ENCODE results near the gene ZSCAN5A. TPM values are rescaled to one million over a fixed set of nuclear protein-coding genes. Genes with fewer than 3 reads are reported as not detected.
A peak's percentile ranks its signal among the peaks of the same experiment; 100 is the strongest.

Gene ZSCAN5A
- total and polyA plus RNA-seq, 2 experiments from 2014 or later, result 4.2 to 4.4 TPM

- Histone ChIP-seq H3K27ac (no peak overlapping the region), H3K4me2 (ENCODE audit: unreplicated experiment) (no peak overlapping the region), H3K4me1 (ENCODE audit: insufficient read depth) (no peaks in the 10 kb centered on the region), H3K9me2 (ENCODE audit: insufficient read depth) (no peaks in the 10 kb centered on the region), H3K36me3 (ENCODE audit: low read depth) (no peaks in the 10 kb centered on the region), H3F3A (ENCODE audit: insufficient read depth) (no peaks in the 10 kb centered on the region), H4K20me1 (ENCODE audit: insufficient read depth) (no peaks in the 10 kb centered on the region), H3K9me3 (ENCODE audit: low read depth) (no peaks in the 10 kb centered on the region), H3K27me3 (replicated peaks; ENCODE audit: insufficient read depth) (no peaks in the 10 kb centered on the region), H3K4me3 (no peak overlapping the region), H2AFZ (no peak overlapping the region), H3K9ac (no peak overlapping the region), H3K79me2 (ENCODE audit: insufficient read depth) (no peaks in the 10 kb centered on the region)
- TF ChIP-seq EZH2 (IDR thresholded peaks at IDR 0.05; ENCODE audit: insufficient read depth, poor library complexity, severe bottlenecking) (no peak), EZH2phosphoT487 (IDR thresholded peaks at IDR 0.05; ENCODE audit: insufficient read depth, low read depth) (no peak)
- DNase-seq, result no peak
- in situ Hi-C loops (cut with MboI), result no loop called here
These were observed 24.5 kb downstream of the ZSCAN5A start for GRCh38 chr19:56290104-56290503.

GRCh38 chr19:56284746-56285145, 29.9 kb downstream of the ZSCAN5A start:
- TF ChIP-seq EZH2phosphoT487 (IDR thresholded peaks at IDR 0.05; ENCODE audit: insufficient read depth, low read depth), result no peak
- TF ChIP-seq EZH2 (IDR thresholded peaks at IDR 0.05; ENCODE audit: insufficient read depth, poor library complexity, severe bottlenecking), result no peak
- Histone ChIP-seq H3K9me2 (ENCODE audit: insufficient read depth) (no peaks in the 10 kb centered on the region), H2AFZ (no peak overlapping the region), H4K20me1 (ENCODE audit: insufficient read depth) (no peaks in the 10 kb centered on the region), H3K79me2 (ENCODE audit: insufficient read depth) (no peaks in the 10 kb centered on the region), H3F3A (ENCODE audit: insufficient read depth) (no peaks in the 10 kb centered on the region), H3K9ac (no peak overlapping the region), H3K4me1 (ENCODE audit: insufficient read depth) (no peaks in the 10 kb centered on the region), H3K27me3 (replicated peaks; ENCODE audit: insufficient read depth) (no peaks in the 10 kb centered on the region), H3K27ac (no peak overlapping the region), H3K36me3 (ENCODE audit: low read depth) (no peaks in the 10 kb centered on the region), H3K4me3 (no peak overlapping the region), H3K9me3 (ENCODE audit: low read depth) (no peaks in the 10 kb centered on the region), H3K4me2 (ENCODE audit: unreplicated experiment) (no peak overlapping the region)
- DNase-seq, result no peak
- WGBS, 2 experiments (ENCODE audit: low coverage in 1 of 2, low lambda C conversion rate in 2 of 2, missing lambda C conversion rate in 2 of 2), result 95 to 97% methylated on average over 3 of the region's 3 CpGs
- in situ Hi-C loops (cut with MboI), result no loop called here

GRCh38 chr19:56282809-56283208, 31.8 kb downstream of the ZSCAN5A start:
- Histone ChIP-seq H3K9me3 (ENCODE audit: low read depth) (no peaks in the 10 kb centered on the region), H3K27me3 (replicated peaks; ENCODE audit: insufficient read depth) (no peaks in the 10 kb centered on the region), H3F3A (ENCODE audit: insufficient read depth) (no peaks in the 10 kb centered on the region), H3K4me1 (ENCODE audit: insufficient read depth) (no peaks in the 10 kb centered on the region), H3K79me2 (ENCODE audit: insufficient read depth) (no peaks in the 10 kb centered on the region), H3K36me3 (ENCODE audit: low read depth) (no peaks in the 10 kb centered on the region), H2AFZ (no peak overlapping the region), H3K9ac (no peak overlapping the region), H4K20me1 (ENCODE audit: insufficient read depth) (no peaks in the 10 kb centered on the region), H3K9me2 (ENCODE audit: insufficient read depth) (no peaks in the 10 kb centered on the region), H3K4me2 (ENCODE audit: unreplicated experiment) (no peak overlapping the region), H3K27ac (no peak overlapping the region), H3K4me3 (no peak overlapping the region)
- 95 to 96% methylated on average over 4 of the region's 4 CpGs for WGBS, 2 experiments (ENCODE audit: low coverage in 1 of 2, low lambda C conversion rate in 2 of 2, missing lambda C conversion rate in 2 of 2)
- in situ Hi-C loops (cut with MboI), result no loop called here
- no peak for TF ChIP-seq EZH2phosphoT487 (IDR thresholded peaks at IDR 0.05; ENCODE audit: insufficient read depth, low read depth)
- TF ChIP-seq EZH2 (IDR thresholded peaks at IDR 0.05; ENCODE audit: insufficient read depth, poor library complexity, severe bottlenecking), result no peak
- DNase-seq, result no peak

GRCh38 chr19:56273563-56274117, 41.0 kb downstream of the ZSCAN5A start:
- Histone ChIP-seq H3K27ac (no peak overlapping the region), H3K4me2 (ENCODE audit: unreplicated experiment) (no peak overlapping the region)

More at GRCh38 chr19:56273563-56274117, 41.0 kb downstream of the ZSCAN5A start:
- Histone ChIP-seq H3K9me3 (ENCODE audit: low read depth) (no peaks in the 10 kb centered on the region), H3K27me3 (replicated peaks; ENCODE audit: insufficient read depth) (no peaks in the 10 kb centered on the region), H3F3A (ENCODE audit: insufficient read depth) (no peaks in the 10 kb centered on the region), H4K20me1 (ENCODE audit: insufficient read depth) (no peaks in the 10 kb centered on the region), H3K79me2 (ENCODE audit: insufficient read depth) (no peaks in the 10 kb centered on the region), H3K4me1 (ENCODE audit: insufficient read depth) (no peaks in the 10 kb centered on the region), H3K9ac (no peak overlapping the region), H3K9me2 (ENCODE audit: insufficient read depth) (no peaks in the 10 kb centered on the region), H2AFZ (no peak overlapping the region), H3K36me3 (ENCODE audit: low read depth) (peaks cover 3% of the 10 kb centered on the region; the same call in 1 of the 2 replicates), H3K4me3 (no peak overlapping the region)
- TF ChIP-seq EZH2 (IDR thresholded peaks at IDR 0.05; ENCODE audit: insufficient read depth, poor library complexity, severe bottlenecking) (no peak), EZH2phosphoT487 (IDR thresholded peaks at IDR 0.05; ENCODE audit: insufficient read depth, low read depth) (no peak)
- in situ Hi-C loops (cut with MboI), result no loop called here
- 43 to 50% methylated on average over 6 of the region's 6 CpGs for WGBS, 2 experiments (ENCODE audit: low coverage in 1 of 2, low lambda C conversion rate in 2 of 2, missing lambda C conversion rate in 2 of 2)
- peak; percentile 31 for DNase-seq

Data from GM23248 (cell line).